Spleen (tissue), 11 donors: Measurements from ENCODE around the gene DBF4B. TPM values are rescaled to one million over a fixed set of nuclear protein-coding genes. Genes with fewer than 3 reads are reported as not detected.

ENCODE experiments used
- DNase-seq: peaks from one replicate; pipeline ENCODE4 v3.0.0-alpha.2; 2020
- H3K27ac ChIP-seq, 8 donors: fragments of 200-600 bp; sonication (generic) in 7 of 8; 1 replicate in 4 of 8; 2 replicates in 4 of 8; pipeline versions ENCODE4 v1.5.0 to v1.8.0; 2016 to 2021; ENCODE audit warnings: inconsistent platforms in 4 of 8, mild to moderate bottlenecking in 4 of 8, moderate library complexity in 1 of 8
- H3K27me3 ChIP-seq, 7 donors: fragments of 200-600 bp; sonication (generic) in 6 of 7; replicated peaks in 1 of 7; 1 replicate in 4 of 7; 2 replicates in 3 of 7; pipeline versions ENCODE4 v1.5.0 to v1.8.0; 2016 to 2021; ENCODE audit warnings: inconsistent platforms in 3 of 7, mild to moderate bottlenecking in 1 of 7
- H3K36me3 ChIP-seq, 6 donors: fragments of 200-600 bp; sonication (generic) in 5 of 6; 1 replicate in 4 of 6; 2 replicates in 2 of 6; pipeline versions ENCODE4 v1.5.0 to v1.8.0; 2016 to 2021; ENCODE audit warnings: inconsistent platforms in 2 of 6
- H3K4me1 ChIP-seq, 6 donors: fragments of 200-600 bp; sonication (generic) in 5 of 6; 1 replicate in 3 of 6; 2 replicates in 3 of 6; pipeline versions ENCODE4 v1.5.0 to v1.8.0; 2016 to 2021; ENCODE audit warnings: inconsistent platforms in 3 of 6
- H3K4me3 ChIP-seq, 8 donors: fragments of 200-600 bp; sonication (generic) in 7 of 8; 1 replicate in 4 of 8; 2 replicates in 4 of 8; pipeline versions ENCODE4 v1.5.0 to v1.8.0; 2016 to 2021; ENCODE audit warnings: inconsistent platforms in 4 of 8, mild to moderate bottlenecking in 4 of 8, moderate library complexity in 2 of 8
- H3K9me3 ChIP-seq, 8 donors: fragments of 200-600 bp; sonication (generic) in 7 of 8; 1 replicate in 4 of 8; 2 replicates in 4 of 8; pipeline versions ENCODE4 v1.5.0 to v1.8.0; 2016 to 2021; ENCODE audit warnings: inconsistent platforms in 4 of 8
- POLR2A ChIP-seq, 3 donors: fragments of 450-650 bp; IDR thresholded peaks; one replicate each; pipeline ENCODE4 v1.5.1; 2017; ENCODE audit warnings: antibody characterized with exemption in 3 of 3, mild to moderate bottlenecking in 1 of 3
- POLR2AphosphoS5 ChIP-seq, 3 donors: sonication (generic); formaldehyde crosslinking; IDR thresholded peaks; one replicate each; pipeline ENCODE4 v1.5.1; 2017; ENCODE audit warnings: antibody characterized with exemption in 3 of 3
- WGBS, 5 donors: extraction: QIAGEN DNeasy Blood & Tissue Kit in 3 of 5; methylation state at CpG; one replicate each; pipeline versions ENCODE4 v1.1.5 to v1.1.7; 2013 to 2018; 5-methylcytosine and 5-hydroxymethylcytosine counted together
- intact Hi-C: fragments of 100-400 bp; cut with DNase I; formaldehyde crosslinking; loops from one replicate; pipeline ENCODE4 v1.15.0; 2023; ENCODE audit warnings: low total_unique reads
- polyA plus RNA-seq, 3 donors: library from polyadenylated mRNA; stranded (reverse); fragments of 200-250 nt; gene quantifications; one replicate each; pipeline ENCODE4 v1.2.1, GENCODE V29; 2013
- total RNA-seq, 7 donors: library from RNA; depleted of rRNA in 3 of 7; stranded (reverse); fragments of >200 nt in 3 of 7; fragmentation: NEBNext Ultra II Directional in 4 of 7; extraction: Animal tissue kit (Norgen Biotek cat#: 25700) in 4 of 7; gene quantifications; one replicate each; pipeline versions ENCODE4 v1.1.0 to v1.2.1, GENCODE V29; 2016 to 2021
- TF ChIP-seq, protein P1 (sequence below), 11 experiments: fragments of 200-600 bp in 7 of 11; fragments of 450-650 bp in 4 of 11; sonication (generic) in 4 of 11; IDR thresholded peaks in 8 of 11; conservative IDR thresholded peaks in 3 of 11; 1 replicate in 7 of 11; 2 replicates in 4 of 11; pipeline versions ENCODE4 v1.4.0 to v1.8.0; 2016 to 2021; ENCODE audit warnings: antibody characterized with exemption in 11 of 11, inconsistent platforms in 4 of 11, mild to moderate bottlenecking in 1 of 11
- donor health status: healthy with polysubstance abuse.
- donor health status: DM: no; HTN: no; CAD: no; lungs with moderate emphysema.
- donor health status: DM: no; HTN: no; CAD: no.
- donor health status: Bipolar disorder and iron deficiency.
- donor health status: healthy.
- donor health status: DM: no; HTN: no; CAD: no.
- donor health status: DM: yes; HTN: yes; CAD: no.

The DBF4B gene
- total and polyA plus RNA-seq, 10 donors: 2.0 to 11.2 (median 7.0) TPM

- DNase-seq: peak; percentile 18
- TF ChIP-seq POLR2AphosphoS5 (IDR thresholded peaks at IDR 0.05) (no peak), POLR2A (IDR thresholded peaks at IDR 0.05) (no peak)
- TF ChIP-seq, protein P1, sequence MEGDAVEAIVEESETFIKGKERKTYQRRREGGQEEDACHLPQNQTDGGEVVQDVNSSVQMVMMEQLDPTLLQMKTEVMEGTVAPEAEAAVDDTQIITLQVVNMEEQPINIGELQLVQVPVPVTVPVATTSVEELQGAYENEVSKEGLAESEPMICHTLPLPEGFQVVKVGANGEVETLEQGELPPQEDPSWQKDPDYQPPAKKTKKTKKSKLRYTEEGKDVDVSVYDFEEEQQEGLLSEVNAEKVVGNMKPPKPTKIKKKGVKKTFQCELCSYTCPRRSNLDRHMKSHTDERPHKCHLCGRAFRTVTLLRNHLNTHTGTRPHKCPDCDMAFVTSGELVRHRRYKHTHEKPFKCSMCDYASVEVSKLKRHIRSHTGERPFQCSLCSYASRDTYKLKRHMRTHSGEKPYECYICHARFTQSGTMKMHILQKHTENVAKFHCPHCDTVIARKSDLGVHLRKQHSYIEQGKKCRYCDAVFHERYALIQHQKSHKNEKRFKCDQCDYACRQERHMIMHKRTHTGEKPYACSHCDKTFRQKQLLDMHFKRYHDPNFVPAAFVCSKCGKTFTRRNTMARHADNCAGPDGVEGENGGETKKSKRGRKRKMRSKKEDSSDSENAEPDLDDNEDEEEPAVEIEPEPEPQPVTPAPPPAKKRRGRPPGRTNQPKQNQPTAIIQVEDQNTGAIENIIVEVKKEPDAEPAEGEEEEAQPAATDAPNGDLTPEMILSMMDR (IDR thresholded peaks at IDR 0.05 in 8 of 11, conservative IDR thresholded peaks at IDR 0.05 in 3 of 11): no peak
- H3K27me3 ChIP-seq: no peaks in the 10 kb centered on the region
- H3K36me3 ChIP-seq: peaks cover 0 to 82% (median 7%) of the 10 kb centered on the region in 6 donors
- intact Hi-C loops: no loop called here
- peaks cover 0 to 7% (median 3%) of the 10 kb centered on the region in 6 donors for H3K4me1 ChIP-seq
- no peak overlapping the region for H3K4me3 ChIP-seq
- no peak overlapping the region for H3K27ac ChIP-seq
- no peaks in the 10 kb centered on the region for H3K9me3 ChIP-seq
- WGBS, 5 donors: 75 to 86% (median 85%) methylated on average over 5 of the region's 5 CpGs
Observed at GRCh38 chr17:44733753-44734152, 25.3 kb downstream of the DBF4B start.

DNA sequence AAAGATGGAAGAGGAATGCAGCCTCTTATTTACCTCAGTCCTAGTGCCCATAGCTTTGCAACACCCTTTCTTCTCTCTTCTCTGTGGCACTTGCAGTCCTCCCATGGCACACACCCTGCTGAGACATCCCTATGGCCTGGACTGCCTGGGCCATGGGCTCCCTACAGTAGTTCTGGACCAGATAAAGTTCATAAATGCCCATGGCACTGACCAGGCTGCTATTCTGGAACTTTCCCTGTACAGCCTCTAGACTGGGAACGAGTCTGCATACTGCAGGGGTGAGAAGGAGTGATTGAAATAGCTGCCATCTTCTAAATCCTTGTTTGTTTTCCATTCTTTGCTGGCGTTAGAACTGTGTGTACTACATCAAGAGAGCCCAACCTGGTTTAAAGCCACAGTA, 25.8 kb downstream of the DBF4B start:
- H3K4me3 ChIP-seq: no peak overlapping the region
- H3K36me3 ChIP-seq: peaks cover 0 to 82% (median 7%) of the 10 kb centered on the region in 6 donors
- H3K9me3 ChIP-seq: no peaks in the 10 kb centered on the region
- TF ChIP-seq POLR2A (IDR thresholded peaks at IDR 0.05): no peak
- H3K27ac ChIP-seq: no peak overlapping the region
- H3K4me1 ChIP-seq: peaks cover 0 to 7% (median 3%) of the 10 kb centered on the region in 6 donors
- intact Hi-C loops: no loop called here
- peak; percentile 17 for DNase-seq
- WGBS, 5 donors: 92 to 100% (median 97%) methylated on average over 2 of the region's 2 CpGs
- no peaks in the 10 kb centered on the region for H3K27me3 ChIP-seq

DNA sequence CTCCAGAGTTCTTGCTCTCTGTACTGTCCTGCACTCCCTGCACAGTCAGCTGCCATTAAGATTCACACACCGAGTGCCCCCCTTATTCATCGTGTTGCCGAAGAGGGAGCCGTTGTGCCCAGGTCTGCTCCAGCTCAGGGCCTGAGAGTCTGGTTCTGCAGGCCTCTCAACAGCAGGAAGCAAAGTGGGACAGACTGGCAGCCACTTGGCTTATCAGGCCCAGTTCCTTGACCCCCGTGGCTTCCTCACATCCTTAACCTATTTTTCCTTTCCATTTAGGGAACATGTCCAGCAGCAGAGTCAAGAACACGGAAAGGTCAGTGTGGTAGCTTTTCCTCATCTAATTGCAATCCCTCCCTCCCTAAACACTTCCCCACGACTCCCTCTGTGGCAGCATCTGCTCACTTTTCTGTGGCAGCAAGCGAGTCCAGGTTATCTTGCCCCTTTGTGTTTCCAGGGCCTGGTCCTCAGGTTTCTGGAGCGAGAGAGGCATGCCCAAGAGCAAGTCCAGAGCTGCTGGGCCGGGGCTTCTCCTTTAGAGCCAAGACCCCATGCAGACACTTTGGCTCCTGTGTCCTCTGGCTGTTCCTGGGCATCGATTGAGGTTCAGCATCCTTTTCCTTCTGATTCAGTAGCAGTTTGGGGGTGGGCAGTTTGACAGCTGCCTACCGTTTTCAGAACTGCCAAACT, 28.2 kb downstream of the DBF4B start:
- TF ChIP-seq POLR2A (IDR thresholded peaks at IDR 0.05) (no peak), POLR2AphosphoS5 (IDR thresholded peaks at IDR 0.05) (no peak)
- TF ChIP-seq, protein P1 (IDR thresholded peaks at IDR 0.05 in 8 of 11, conservative IDR thresholded peaks at IDR 0.05 in 3 of 11): no peak
- Histone ChIP-seq H3K9me3 (no peaks in the 10 kb centered on the region), H3K36me3 (peaks cover 0 to 82% (median 2%) of the 10 kb centered on the region in 6 donors), H3K4me1 (peaks cover 0 to 7% (median 3%) of the 10 kb centered on the region in 6 donors), H3K4me3 (no peak overlapping the region), H3K27me3 (no peaks in the 10 kb centered on the region), H3K27ac (no peak overlapping the region)
- DNase-seq: peak; percentile 63
- 64 to 83% (median 73%) methylated on average over 12 of the region's 12 CpGs for WGBS, 5 donors
- intact Hi-C loops: no loop called here

DNA sequence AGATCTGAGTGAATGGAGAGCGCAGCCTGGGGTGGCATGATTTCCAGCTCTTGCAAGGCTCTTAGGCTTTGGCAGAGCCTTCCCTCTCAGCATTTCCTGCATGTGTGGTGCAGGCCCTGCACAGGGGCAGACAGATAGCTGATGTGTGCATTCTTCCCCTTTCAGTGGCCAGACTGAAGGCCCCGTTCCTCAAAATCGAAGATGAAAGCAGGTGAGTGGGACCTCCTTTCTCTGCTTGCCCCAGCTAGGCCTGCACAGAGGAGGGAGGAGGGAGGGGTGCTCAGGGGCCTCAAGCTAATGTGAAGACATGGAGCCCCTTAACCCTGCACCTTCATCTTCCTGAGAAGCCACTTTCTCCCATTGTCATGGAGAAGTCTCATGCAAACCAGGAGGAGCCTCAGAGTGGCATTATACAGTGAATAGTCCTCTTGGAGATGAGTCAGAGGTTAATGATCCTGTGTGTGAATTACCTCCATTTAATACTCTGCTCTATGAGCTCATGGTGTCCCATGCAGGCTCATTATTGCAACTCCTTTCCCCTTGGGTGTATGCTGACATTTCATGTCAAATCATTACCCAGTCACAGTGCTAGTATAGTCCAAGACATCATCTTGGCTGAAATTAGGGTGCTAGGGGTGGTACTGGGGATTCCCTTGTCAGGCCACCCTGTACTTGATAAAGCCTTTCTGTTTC, 29.9 kb downstream of the DBF4B start:
- intact Hi-C loops: no loop called here
- no peaks in the 10 kb centered on the region for H3K9me3 ChIP-seq
- H3K27me3 ChIP-seq: no peaks in the 10 kb centered on the region
- TF ChIP-seq POLR2A (IDR thresholded peaks at IDR 0.05): no peak
- no peak for TF ChIP-seq POLR2AphosphoS5 (IDR thresholded peaks at IDR 0.05)
- TF ChIP-seq, protein P1 (IDR thresholded peaks at IDR 0.05 in 8 of 11, conservative IDR thresholded peaks at IDR 0.05 in 3 of 11): no peak
- 63 to 74% (median 69%) methylated on average over 3 of the region's 3 CpGs for WGBS, 5 donors
- no peak overlapping the region for H3K4me3 ChIP-seq
- no peak for DNase-seq
- no peak overlapping the region for H3K27ac ChIP-seq
- peaks cover 0 to 84% (median 3%) of the 10 kb centered on the region in 6 donors for H3K36me3 ChIP-seq
- H3K4me1 ChIP-seq: peaks cover 0 to 7% (median 3%) of the 10 kb centered on the region in 6 donors
